MCF 10A (cell line): ENCODE results near the gene PLEKHD1. TPM values are rescaled to one million over a fixed set of nuclear protein-coding genes. Genes with fewer than 3 reads are reported as not detected.

ENCODE experiments used
- BruUV-seq: library from RNA; stranded (reverse); fragments of 400-500 nt; replicated peaks from 2 replicates; lab custom pipeline; 2021; lab: Mats Ljungman, UMichigan
- CTCF ChIA-PET: fragments of 300-600 bp; sonication (Branson Sonifier 250); formaldehyde crosslinking; extraction: SDS; loops from one replicate; lab custom pipeline; 2021; ENCODE audit warnings: antibody characterized with exemption, inconsistent platforms; lab: Yijun Ruan, JAX
- POLR2A ChIA-PET: fragments of 300-600, 350-650 bp; sonication (Branson Sonifier 250); formaldehyde crosslinking; extraction: SDS; loops from one replicate; lab custom pipeline; 2020; ENCODE audit warnings: antibody characterized with exemption, inconsistent platforms; lab: Yijun Ruan, JAX
- DNase-seq: peaks from one replicate; pipeline ENCODE4 v3.0.0-alpha.2; 2018; ENCODE audit not compliant: unreplicated experiment
- H3K27ac Mint-ChIP-seq: one replicate; pipeline ENCODE4 v1.8.0; 2022; ENCODE audit warnings: mild to moderate bottlenecking, low read depth, mixed read lengths; ENCODE audit not compliant: unreplicated experiment
- H3K27me3 Mint-ChIP-seq: one replicate; pipeline ENCODE4 v1.8.0; 2022; ENCODE audit warnings: mixed read lengths; ENCODE audit not compliant: insufficient read depth, unreplicated experiment
- H3K36me3 Mint-ChIP-seq: one replicate; pipeline ENCODE4 v1.8.0; 2022; ENCODE audit warnings: mild to moderate bottlenecking, moderate library complexity, mixed read lengths; ENCODE audit not compliant: insufficient read depth, unreplicated experiment
- H3K4me1 Mint-ChIP-seq: one replicate; pipeline ENCODE4 v1.8.0; 2022; ENCODE audit warnings: mixed read lengths; ENCODE audit not compliant: insufficient read depth, unreplicated experiment
- H3K4me3 Mint-ChIP-seq: one replicate; pipeline ENCODE4 v1.8.0; 2022; ENCODE audit warnings: mild to moderate bottlenecking, moderate library complexity, mixed read lengths; ENCODE audit not compliant: unreplicated experiment
- H3K9me3 Mint-ChIP-seq: one replicate; pipeline ENCODE4 v1.8.0; 2022; ENCODE audit warnings: mixed read lengths; ENCODE audit not compliant: unreplicated experiment
- intact Hi-C: fragments of 100-400 bp; cut with micrococcal nuclease; formaldehyde crosslinking; loops from 2 replicates; pipeline ENCODE4 v1.14.1; 2022
- total RNA-seq: library from RNA; stranded (reverse); gene quantifications from 2 replicates; pipeline ENCODE4 v1.2.3, GENCODE V29; 2022
- TF ChIP-seq, protein P1 (sequence below): fragments of 200-600 bp; IDR thresholded peaks from one replicate; pipeline ENCODE4 v1.8.0; 2022; ENCODE audit warnings: antibody characterized with exemption, mild to moderate bottlenecking; ENCODE audit not compliant: unreplicated experiment

Gene PLEKHD1
- total RNA-seq, 1 experiment from 2014 or later = not detected

DNA sequence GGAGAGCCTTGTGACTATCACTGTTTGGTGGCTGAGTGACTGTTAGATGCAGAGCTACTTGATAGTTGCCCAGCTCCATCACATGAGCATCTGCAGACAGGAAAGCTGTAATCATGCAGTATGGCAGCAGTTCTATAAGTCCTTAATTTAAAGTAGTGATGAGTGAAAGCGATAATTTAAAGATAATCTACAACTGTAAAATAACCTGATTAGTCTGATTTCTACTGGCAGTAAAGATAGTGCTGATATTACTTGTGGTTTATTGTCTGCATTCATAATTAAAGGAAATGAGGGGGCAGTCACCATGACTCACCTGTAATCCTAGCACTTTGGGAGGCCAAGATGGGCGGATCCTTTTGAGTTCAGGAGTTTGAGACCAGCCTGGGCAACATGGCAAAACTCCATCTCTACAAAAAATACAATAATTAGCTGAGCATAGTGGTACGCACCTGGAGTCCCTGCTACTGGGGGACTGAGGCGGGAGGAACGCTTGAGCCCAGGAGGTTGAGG, 41.2 kb upstream of the PLEKHD1 start:
- peaks cover 5% of the 10 kb centered on the region for H3K4me1 Mint-ChIP-seq

DNA sequence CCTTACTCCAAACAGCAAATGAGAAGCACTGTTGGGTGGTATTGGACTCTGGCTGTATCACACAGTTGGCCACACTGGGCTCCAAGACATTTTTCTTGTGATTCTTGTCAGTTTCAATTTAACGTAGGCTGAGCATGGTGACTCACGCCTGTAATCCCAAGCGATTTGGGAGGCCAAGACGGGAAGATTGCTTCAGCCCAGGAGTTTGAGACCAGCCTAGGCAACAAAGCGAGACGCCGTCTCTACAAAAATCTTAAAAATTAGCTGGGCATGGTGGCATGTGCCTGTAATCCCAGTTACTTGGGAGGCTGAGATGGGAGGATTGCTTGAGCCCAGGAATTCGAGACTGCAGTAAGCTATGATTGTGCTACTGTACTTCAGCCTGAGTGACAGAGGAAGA, 35.3 kb upstream of the PLEKHD1 start:
- intact Hi-C loops = no loop called here
- no peak for DNase-seq
- Mint-ChIP-seq H3K27ac (no peak overlapping the region), H3K9me3 (no peaks in the 10 kb centered on the region), H3K27me3 (no peaks in the 10 kb centered on the region), H3K4me1 (no peaks in the 10 kb centered on the region), H3K36me3 (peaks cover 37% of the 10 kb centered on the region), H3K4me3 (no peak overlapping the region)
- no TSS peak for BruUV-seq
- CTCF ChIA-PET = no interaction called here
- TF ChIP-seq, protein P1, sequence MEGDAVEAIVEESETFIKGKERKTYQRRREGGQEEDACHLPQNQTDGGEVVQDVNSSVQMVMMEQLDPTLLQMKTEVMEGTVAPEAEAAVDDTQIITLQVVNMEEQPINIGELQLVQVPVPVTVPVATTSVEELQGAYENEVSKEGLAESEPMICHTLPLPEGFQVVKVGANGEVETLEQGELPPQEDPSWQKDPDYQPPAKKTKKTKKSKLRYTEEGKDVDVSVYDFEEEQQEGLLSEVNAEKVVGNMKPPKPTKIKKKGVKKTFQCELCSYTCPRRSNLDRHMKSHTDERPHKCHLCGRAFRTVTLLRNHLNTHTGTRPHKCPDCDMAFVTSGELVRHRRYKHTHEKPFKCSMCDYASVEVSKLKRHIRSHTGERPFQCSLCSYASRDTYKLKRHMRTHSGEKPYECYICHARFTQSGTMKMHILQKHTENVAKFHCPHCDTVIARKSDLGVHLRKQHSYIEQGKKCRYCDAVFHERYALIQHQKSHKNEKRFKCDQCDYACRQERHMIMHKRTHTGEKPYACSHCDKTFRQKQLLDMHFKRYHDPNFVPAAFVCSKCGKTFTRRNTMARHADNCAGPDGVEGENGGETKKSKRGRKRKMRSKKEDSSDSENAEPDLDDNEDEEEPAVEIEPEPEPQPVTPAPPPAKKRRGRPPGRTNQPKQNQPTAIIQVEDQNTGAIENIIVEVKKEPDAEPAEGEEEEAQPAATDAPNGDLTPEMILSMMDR = no peak
- POLR2A ChIA-PET = no interaction called here

More for the DNA sequence above, 41.2 kb upstream of the PLEKHD1 start:
- no peaks in the 10 kb centered on the region for H3K27me3 Mint-ChIP-seq
- intact Hi-C loops = no loop called here
- H3K9me3 Mint-ChIP-seq = no peaks in the 10 kb centered on the region
- POLR2A ChIA-PET = interaction anchor here (0.6 kb wide), 1 partner anchor 30 kb away, joined by 3 read pairs; no protein-coding TSS in a partner anchor
- CTCF ChIA-PET = no interaction called here
- TF ChIP-seq, protein P1 = no peak
- no peak overlapping the region for H3K4me3 Mint-ChIP-seq
- BruUV-seq = no TSS peak
- H3K36me3 Mint-ChIP-seq = peaks cover 39% of the 10 kb centered on the region
- peak; percentile 25 for DNase-seq
- no peak overlapping the region for H3K27ac Mint-ChIP-seq

DNA sequence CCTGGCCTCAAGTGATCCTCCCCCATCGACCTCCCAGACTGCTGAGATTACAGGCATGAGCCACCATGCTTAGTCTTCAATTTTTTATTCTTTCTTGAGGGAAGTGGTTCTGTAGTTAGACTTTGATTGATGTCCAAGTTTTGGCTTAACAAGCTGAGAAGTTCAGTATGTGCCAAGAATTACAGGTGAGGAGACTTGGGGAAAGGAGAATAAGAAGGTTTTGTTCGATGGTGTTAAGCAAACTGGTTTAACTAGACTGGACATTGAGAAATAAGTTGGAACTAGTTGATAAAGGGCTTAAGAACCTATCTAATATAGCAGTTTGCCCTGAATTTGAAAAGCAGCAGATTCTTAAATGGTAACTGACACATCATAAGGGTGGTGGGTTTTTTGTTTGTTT, 32.6 kb upstream of the PLEKHD1 start:
- TF ChIP-seq, protein P1 = no peak
- no peaks in the 10 kb centered on the region for H3K9me3 Mint-ChIP-seq
- POLR2A ChIA-PET = interaction anchor here (0.7 kb wide), 1 partner anchor 1426 kb away, joined by 3 read pairs; no protein-coding TSS in a partner anchor
- H3K27me3 Mint-ChIP-seq = no peaks in the 10 kb centered on the region
- H3K4me3 Mint-ChIP-seq = no peak overlapping the region
- peaks cover 49% of the 10 kb centered on the region for H3K36me3 Mint-ChIP-seq
- H3K4me1 Mint-ChIP-seq = no peaks in the 10 kb centered on the region
- no peak for DNase-seq
- intact Hi-C loops = no loop called here
- no peak overlapping the region for H3K27ac Mint-ChIP-seq
- CTCF ChIA-PET = interaction anchor here (1.9 to 2.6 kb wide), 2 partner anchors 8 to 209 kb away, joined by 7 to 13 read pairs; no protein-coding TSS in a partner anchor
- BruUV-seq = no TSS peak

DNA sequence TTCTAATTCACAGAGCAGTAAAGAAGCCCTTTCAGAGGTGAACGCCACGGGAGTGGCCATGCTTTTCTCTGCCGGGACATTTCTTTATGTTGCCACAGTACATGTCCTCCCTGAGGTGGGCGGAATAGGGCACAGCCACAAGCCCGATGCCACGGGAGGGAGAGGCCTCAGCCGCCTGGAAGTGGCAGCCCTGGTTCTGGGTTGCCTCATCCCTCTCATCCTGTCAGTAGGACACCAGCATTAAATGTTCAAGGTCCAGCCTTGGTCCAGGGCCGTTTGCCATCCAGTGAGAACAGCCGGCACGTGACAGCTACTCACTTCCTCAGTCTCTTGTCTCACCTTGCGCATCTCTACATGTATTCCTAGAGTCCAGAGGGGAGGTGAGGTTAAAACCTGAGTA, 26.2 kb upstream of the PLEKHD1 start:
- no peak for DNase-seq
- intact Hi-C loops = no loop called here
- ChIA-PET CTCF (interaction anchor here (1.3 to 8.7 kb wide), 5 partner anchors 7 to 238 kb away, joined by 3 to 86 read pairs (median 7); no protein-coding TSS in a partner anchor), POLR2A (interaction anchor here (3.6 kb wide), 1 partner anchor 60 kb away, joined by 30 read pairs; the partner anchor contains the start of genes ERH and SLC39A9)
- H3K4me3 Mint-ChIP-seq = no peak overlapping the region
- H3K9me3 Mint-ChIP-seq = no peaks in the 10 kb centered on the region
- H3K36me3 Mint-ChIP-seq = peaks cover 65% of the 10 kb centered on the region
- TF ChIP-seq, protein P1 = no peak
- no peaks in the 10 kb centered on the region for H3K27me3 Mint-ChIP-seq
- no peaks in the 10 kb centered on the region for H3K4me1 Mint-ChIP-seq
- BruUV-seq = no TSS peak
- H3K27ac Mint-ChIP-seq = no peak overlapping the region
